GM12874 (cell line): ENCODE measurements around the gene CSN2.

Experiments used
- CTCF ChIP-seq: IDR thresholded peaks from 2 replicates; pipeline ENCODE4 v1.5.1; 2011; ENCODE audit warnings: low read depth, mild to moderate bottlenecking, control low read depth, low read length, moderate library complexity; ENCODE audit not compliant: insufficient read depth

CSN2 gene

GRCh38 chr4:69965628-69966027, at the start of gene CSN2:
Gene CSN2 (minus strand): TSS chr4:69965728. CDS start chr4:69960995, 4,733 bp downstream.
- no peak for TF ChIP-seq CTCF

DNA sequence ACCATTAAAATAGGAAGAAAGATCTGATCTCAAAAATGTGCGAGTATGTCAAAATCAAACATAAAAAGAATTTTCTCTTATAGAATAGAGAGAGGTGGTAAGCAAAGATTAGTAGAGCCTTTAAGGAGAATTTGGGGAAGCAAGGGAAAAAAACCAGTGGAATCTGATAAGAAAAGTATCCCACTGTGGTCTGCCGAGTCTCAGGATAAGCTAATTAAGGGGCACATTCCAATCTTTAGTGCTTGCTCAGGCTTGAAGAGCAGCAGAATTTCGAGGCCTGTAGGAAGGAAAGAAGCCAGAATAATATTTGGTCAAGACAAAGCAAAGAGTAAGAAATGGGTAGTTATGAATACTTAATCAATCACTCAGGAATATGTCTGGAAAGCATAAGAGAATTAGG, 43.2 kb upstream of the CSN2 start:
- no peak for TF ChIP-seq CTCF

DNA sequence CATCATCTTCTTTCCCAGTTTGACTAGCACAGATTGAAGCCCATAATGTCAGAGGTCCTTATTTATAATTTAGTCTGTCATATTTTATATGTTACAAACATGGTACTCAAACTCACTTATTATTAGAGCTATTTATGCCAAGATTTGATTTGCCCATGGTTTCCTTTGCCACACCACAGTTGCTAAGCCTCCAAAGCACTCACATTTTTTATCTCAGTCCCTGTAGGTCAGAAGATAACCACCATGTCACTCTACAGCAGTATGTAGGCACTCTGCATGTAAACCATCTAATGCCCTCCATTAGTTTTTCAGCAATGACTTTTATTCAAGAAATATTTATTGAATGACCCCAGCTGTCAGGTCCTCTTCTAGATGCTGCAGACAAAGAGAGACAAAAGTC, 37.0 kb upstream of the CSN2 start:
- no peak for TF ChIP-seq CTCF

DNA sequence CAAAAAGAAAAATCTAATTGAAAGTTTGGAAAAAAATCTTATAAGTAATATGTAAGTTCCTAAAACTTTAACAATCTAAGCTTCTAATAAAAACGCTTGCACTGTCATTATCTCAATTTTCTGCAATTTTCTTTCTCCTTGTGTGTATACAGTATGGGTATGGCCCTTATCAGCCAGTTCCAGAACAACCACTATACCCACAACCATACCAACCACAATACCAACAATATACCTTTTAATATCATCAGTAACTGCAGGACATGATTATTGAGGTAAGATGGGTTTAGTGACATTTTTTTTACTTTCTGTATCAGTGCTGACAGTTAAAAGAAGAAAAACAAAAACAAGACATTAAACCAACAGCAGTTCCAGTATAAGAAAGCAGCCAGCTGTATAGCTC, 35.2 kb upstream of the CSN2 start:
- TF ChIP-seq CTCF, result no peak

- no peak for TF ChIP-seq CTCF
Observed at GRCh38 chr4:69999420-69999819, 33.9 kb upstream of the CSN2 start.

GRCh38 chr4:69995526-69996016, 30.0 kb upstream of the CSN2 start, which contains the start of gene STATH:
Gene STATH (plus strand): TSS chr4:69995966. CDS start chr4:69998438, 2,472 bp downstream.
- no peak for TF ChIP-seq CTCF

GRCh38 chr4:69994782-69995181, 29.3 kb upstream of the CSN2 start:
- no peak for TF ChIP-seq CTCF
